Osteocyte (in vitro differentiated cells): ENCODE data around the gene ABLIM2. TPM values are rescaled to one million over a fixed set of nuclear protein-coding genes. Genes with fewer than 3 reads are reported as not detected.

Source experiments
- DNase-seq: peaks from one replicate; pipeline ENCODE4 v3.0.0; 2021; ENCODE audit warnings: mixed read lengths; ENCODE audit not compliant: unreplicated experiment; ENCODE audit errors: extremely low spot score
- H3K27ac Mint-ChIP-seq: one replicate; pipeline ENCODE4 v1.8.0; 2021; ENCODE audit warnings: mild to moderate bottlenecking, mixed read lengths; ENCODE audit not compliant: unreplicated experiment
- H3K27me3 Mint-ChIP-seq: one replicate; pipeline ENCODE4 v1.8.0; 2021; ENCODE audit warnings: mixed read lengths; ENCODE audit not compliant: unreplicated experiment
- H3K36me3 Mint-ChIP-seq: one replicate; pipeline ENCODE4 v1.8.0; 2021; ENCODE audit warnings: mixed read lengths; ENCODE audit not compliant: unreplicated experiment
- H3K4me1 Mint-ChIP-seq: one replicate; pipeline ENCODE4 v1.8.0; 2021; ENCODE audit warnings: mixed read lengths; ENCODE audit not compliant: unreplicated experiment
- H3K4me3 Mint-ChIP-seq: one replicate; pipeline ENCODE4 v1.8.0; 2021; ENCODE audit warnings: mild to moderate bottlenecking, moderate library complexity, mixed read lengths; ENCODE audit not compliant: unreplicated experiment
- H3K9me3 Mint-ChIP-seq: one replicate; pipeline ENCODE4 v1.8.0; 2021; ENCODE audit warnings: mixed read lengths; ENCODE audit not compliant: unreplicated experiment
- long read RNA-seq: library from polyadenylated mRNA; unstranded; transcript quantifications from one replicate; pipeline ENCODE4 v2.0.0, GENCODE V29; 2021
- total RNA-seq: library from RNA; stranded (reverse); gene quantifications from 2 replicates; pipeline ENCODE4 v1.2.1, GENCODE V29; 2021
- TF ChIP-seq, protein P1 (sequence below): fragments of 200-600 bp; sonication (generic); IDR thresholded peaks from 2 replicates; pipeline ENCODE4 v1.5.0; 2021; ENCODE audit warnings: antibody characterized with exemption, mild to moderate bottlenecking, moderate library complexity

The ABLIM2 gene
- total RNA-seq, result 0.24 and 0.31 TPM in 2 replicates
- long read RNA-seq, result 0 reads

DNA sequence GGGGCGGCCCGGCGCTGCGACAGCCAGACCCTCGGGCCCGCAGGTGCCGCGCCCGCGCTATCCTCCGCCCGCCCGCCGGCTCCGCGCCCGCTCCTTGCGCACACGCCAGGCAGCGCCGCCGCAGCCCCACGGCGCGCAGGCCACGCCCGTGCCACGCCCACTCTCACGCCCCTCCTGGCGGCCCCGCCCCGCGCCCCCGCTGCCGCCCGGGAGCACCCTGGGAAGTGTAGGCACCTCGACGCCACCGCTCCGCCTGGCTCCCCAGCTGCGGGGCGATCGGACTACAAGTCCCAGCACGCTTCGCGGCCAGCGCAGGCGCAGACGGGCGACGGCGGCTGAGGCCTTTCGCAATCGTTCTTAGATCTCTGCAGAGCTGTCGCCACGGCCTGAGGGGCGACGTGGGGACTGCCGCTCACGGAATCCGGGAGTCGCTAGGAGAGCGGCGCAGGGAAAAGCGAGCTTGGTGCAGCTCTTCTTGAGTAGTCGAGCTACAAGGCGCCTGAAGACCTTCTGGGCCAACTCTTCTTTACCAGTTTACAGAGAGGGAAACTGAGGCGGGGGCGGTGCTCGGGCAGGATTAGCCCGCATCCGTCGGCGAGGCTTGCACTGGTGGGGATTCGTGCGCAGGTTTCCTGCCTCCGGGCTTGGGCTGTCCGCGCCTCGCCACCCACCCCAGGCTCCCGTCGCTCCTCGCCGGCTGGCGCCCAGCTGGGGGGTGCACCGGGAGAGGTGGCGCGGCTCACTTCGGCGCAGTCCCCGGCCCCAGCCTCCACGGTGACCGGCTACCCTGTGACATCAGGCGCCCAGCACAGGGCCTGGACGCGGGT is at the start of gene ABLIM2:
Gene ABLIM2 (minus strand): TSS at position 104 of the 827 bp plus-strand sequence. CDS start 124 bp downstream, outside the sequence.
- Mint-ChIP-seq H3K27ac (peak within 1 kb of the TSS; percentile 81), H3K36me3 (peaks cover 3% of the 10 kb centered on the region), H3K9me3 (no peaks in the 10 kb centered on the region), H3K27me3 (peaks cover 18% of the 10 kb centered on the region), H3K4me3 (peak within 1 kb of the TSS; percentile 99), H3K4me1 (peaks cover 9% of the 10 kb centered on the region)
- TF ChIP-seq, protein P1, sequence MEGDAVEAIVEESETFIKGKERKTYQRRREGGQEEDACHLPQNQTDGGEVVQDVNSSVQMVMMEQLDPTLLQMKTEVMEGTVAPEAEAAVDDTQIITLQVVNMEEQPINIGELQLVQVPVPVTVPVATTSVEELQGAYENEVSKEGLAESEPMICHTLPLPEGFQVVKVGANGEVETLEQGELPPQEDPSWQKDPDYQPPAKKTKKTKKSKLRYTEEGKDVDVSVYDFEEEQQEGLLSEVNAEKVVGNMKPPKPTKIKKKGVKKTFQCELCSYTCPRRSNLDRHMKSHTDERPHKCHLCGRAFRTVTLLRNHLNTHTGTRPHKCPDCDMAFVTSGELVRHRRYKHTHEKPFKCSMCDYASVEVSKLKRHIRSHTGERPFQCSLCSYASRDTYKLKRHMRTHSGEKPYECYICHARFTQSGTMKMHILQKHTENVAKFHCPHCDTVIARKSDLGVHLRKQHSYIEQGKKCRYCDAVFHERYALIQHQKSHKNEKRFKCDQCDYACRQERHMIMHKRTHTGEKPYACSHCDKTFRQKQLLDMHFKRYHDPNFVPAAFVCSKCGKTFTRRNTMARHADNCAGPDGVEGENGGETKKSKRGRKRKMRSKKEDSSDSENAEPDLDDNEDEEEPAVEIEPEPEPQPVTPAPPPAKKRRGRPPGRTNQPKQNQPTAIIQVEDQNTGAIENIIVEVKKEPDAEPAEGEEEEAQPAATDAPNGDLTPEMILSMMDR, result no peak
- peak; percentile 100 for DNase-seq

DNA sequence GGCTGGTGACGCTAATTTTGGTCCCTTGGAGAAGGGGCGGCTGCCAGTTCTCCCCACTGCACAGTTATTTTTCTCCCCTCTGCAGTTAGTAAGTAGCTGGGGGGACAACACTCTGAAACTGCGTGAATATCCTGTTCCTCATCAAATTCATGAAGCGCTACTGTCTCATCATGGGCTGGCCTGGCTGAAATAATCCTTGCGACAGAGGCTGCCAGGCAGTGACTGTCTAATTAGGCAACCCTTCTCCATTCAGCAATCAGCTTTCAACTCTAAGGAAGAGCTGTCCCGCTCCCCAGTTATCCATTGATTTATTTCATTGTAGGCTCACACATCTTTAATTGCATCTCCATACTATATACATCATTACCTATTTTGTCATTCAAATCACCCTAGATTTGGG is 48.7 kb upstream of the ABLIM2 start:
- TF ChIP-seq, protein P1, result no peak
- H3K36me3 Mint-ChIP-seq, result no peaks in the 10 kb centered on the region
- H3K27ac Mint-ChIP-seq, result no peak overlapping the region
- no peak for DNase-seq
- H3K4me1 Mint-ChIP-seq, result no peaks in the 10 kb centered on the region
- H3K9me3 Mint-ChIP-seq, result no peaks in the 10 kb centered on the region
- no peak overlapping the region for H3K4me3 Mint-ChIP-seq
- H3K27me3 Mint-ChIP-seq, result peaks cover 10% of the 10 kb centered on the region

DNA sequence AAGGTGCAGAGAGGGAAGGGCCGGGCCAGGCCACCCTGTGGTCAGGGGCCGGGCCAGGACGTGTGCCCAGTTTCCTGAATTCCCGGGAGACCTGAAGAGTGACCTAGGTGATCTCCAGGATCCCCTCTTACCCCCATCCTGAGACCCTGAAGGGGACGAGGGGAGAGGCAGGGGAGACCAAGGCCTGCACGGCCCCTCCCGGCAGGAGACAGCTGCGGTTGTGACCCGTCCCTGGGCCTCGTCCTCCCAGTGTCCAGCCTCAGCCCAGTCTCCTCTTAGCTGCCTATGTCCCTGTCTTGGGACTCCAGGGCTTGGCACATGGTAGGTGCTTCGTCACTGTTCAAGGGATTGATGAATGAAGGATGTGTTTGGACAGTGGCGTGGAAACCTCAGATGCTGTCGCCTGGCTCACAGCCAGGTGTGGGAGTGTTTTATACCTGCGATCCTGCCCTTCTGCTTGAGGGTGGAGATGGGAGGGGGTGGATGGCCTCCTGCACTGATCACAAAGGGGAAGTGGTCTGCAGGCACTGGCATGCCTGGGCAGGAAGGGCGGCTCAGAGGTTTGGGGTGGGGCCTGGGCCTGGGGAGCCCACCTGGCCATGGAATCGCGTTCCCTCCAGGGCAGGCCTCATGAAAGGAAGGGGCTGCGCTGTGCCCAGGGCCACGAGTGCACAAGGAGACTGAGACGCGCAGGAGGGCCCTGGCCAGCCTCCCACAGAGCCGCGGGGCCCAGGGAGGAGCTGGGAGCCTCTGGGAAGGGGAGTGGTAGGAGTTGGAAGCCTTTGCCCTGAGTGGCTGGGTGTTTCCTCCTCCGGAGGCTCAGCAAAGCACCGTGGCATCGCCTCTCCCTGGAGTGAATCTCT is 47.4 kb upstream of the ABLIM2 start:
- TF ChIP-seq, protein P1, result no peak
- H3K27ac Mint-ChIP-seq, result no peak overlapping the region
- DNase-seq, result no peak
- no peaks in the 10 kb centered on the region for H3K36me3 Mint-ChIP-seq
- H3K9me3 Mint-ChIP-seq, result no peaks in the 10 kb centered on the region
- no peak overlapping the region for H3K4me3 Mint-ChIP-seq
- H3K4me1 Mint-ChIP-seq, result peaks cover 5% of the 10 kb centered on the region
- H3K27me3 Mint-ChIP-seq, result peaks cover 6% of the 10 kb centered on the region

DNA sequence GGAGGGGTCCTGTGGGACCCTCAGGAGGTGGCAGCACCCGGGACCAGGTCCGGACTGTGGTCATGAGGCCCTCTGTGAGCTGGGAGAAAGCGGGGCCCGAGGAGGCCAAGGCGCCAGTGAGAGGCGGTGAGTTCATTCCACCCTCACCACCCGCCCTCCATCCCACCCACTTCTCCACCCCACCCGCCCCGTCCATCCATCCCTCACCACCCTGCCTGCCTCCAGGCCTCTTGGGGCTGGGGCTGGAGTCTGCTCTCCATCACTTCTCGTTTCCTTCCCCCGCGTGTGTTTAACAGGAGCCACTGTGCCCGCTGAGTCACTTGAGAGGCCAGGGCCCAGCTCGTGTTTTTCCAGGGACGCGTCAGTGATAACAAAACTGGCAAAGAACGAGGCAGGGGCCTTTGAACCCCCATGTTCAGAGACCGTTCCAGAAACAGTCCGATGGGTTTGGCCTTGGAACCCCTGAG is 46.7 kb upstream of the ABLIM2 start:
- TF ChIP-seq, protein P1, result no peak
- Mint-ChIP-seq H3K9me3 (no peaks in the 10 kb centered on the region), H3K36me3 (no peaks in the 10 kb centered on the region), H3K4me3 (no peak overlapping the region), H3K27me3 (peaks cover 6% of the 10 kb centered on the region), H3K4me1 (peaks cover 10% of the 10 kb centered on the region), H3K27ac (no peak overlapping the region)
- DNase-seq, result no peak
